ENCODE results near the gene CYP11A1.

Gene CYP11A1

DNA sequence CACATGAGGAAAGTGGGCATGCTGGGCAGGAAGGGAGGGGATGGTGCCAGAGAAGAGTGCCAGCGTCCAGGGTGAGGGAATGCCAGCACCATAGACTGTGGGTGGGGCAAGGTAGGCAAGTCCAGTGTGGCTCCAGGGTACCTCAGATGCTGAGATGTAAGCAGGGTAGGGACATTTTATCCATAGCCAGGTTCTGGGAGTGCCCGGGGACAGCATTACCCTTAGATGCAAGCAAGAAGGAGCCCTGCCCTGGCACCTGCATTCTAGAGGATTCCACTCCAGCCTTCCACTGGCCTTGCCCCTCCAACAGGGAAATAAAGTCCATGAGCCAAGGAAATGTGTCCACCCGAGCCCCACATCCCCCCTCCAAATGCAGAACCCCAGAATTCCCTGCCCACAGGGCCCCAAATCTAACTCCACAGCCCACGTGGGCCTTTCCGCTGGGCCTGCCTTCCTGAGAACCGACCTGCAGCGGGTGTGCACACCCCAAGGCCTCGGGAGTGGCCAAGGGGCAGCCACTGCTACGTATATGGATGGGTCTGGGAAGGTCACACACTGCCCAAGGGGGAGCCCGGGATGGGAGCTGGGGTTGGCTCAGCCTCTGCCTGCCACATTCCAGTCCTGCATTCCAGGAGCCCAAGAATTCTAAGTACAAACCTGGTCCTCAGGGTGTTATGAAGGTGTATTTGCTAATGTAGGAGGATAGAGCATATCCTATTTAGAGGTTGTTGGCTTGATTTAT lies 20.3 kb upstream of the CYP11A1 start:
- DNase-seq (ENCODE audit: low read depth): no peak
- TF ChIP-seq, protein P1, sequence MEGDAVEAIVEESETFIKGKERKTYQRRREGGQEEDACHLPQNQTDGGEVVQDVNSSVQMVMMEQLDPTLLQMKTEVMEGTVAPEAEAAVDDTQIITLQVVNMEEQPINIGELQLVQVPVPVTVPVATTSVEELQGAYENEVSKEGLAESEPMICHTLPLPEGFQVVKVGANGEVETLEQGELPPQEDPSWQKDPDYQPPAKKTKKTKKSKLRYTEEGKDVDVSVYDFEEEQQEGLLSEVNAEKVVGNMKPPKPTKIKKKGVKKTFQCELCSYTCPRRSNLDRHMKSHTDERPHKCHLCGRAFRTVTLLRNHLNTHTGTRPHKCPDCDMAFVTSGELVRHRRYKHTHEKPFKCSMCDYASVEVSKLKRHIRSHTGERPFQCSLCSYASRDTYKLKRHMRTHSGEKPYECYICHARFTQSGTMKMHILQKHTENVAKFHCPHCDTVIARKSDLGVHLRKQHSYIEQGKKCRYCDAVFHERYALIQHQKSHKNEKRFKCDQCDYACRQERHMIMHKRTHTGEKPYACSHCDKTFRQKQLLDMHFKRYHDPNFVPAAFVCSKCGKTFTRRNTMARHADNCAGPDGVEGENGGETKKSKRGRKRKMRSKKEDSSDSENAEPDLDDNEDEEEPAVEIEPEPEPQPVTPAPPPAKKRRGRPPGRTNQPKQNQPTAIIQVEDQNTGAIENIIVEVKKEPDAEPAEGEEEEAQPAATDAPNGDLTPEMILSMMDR (conservative IDR thresholded peaks at IDR 0.05; ENCODE audit: low read depth, low read length): no peak
- no peak overlapping the region for H3K4me3 ChIP-seq (ENCODE audit: low read length)

DNA sequence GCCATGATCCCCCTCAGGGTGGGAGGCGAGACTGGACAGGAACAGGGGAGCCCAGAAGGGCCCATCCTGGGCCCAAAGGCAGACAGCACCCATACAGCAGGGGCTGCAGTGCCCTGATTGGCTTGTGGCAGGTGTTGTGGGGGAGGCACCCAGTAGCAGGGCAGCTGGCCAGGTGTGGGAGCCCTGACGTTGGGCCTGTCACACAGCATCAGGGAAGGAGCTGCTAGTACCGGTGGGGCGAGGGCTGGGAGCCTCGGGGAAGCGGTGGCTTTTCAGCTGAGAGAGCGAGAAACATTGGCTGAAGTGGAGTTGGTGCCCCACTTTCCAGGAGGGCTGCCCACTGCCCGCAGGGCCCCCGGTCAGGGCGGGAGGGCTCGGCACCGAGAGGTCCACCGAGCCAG lies 19.7 kb upstream of the CYP11A1 start:
- TF ChIP-seq, protein P1 (conservative IDR thresholded peaks at IDR 0.05; ENCODE audit: low read depth, low read length): no peak
- H3K4me3 ChIP-seq (ENCODE audit: low read length): no peak overlapping the region
- no peak for DNase-seq (ENCODE audit: low read depth)

DNA sequence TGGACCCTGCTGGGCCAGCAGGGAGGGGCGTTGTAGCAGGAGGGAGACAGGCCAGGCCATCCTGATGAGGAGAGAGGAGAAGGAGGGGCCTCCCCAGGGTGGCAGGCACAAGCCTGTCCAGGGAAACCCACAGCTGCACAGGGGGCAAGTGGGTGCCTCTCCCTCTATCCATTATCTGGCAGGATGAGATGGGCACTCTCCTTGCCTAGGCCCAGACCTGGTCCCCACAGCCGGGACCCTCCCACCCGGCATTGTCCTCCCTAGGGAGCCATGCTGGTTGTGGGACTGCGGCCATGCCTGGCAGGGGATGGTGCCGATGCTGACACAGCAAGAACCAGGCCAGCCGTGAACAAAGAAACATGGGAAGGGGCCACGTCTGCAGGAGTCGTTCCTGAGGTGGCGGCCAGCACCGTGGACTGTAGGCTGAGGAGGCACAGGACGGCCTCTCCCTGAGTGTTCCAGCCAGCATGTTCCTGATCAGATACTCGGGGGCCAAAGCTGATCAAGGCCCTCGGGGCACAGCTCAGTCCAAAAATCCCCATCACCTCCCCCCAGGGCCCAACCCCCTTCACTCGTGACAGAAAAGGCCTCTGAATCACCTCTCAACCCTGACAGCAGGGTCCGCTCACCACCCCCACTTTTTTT lies 19.2 kb upstream of the CYP11A1 start:
- DNase-seq (ENCODE audit: low read depth): no peak
- no peak overlapping the region for H3K4me3 ChIP-seq (ENCODE audit: low read length)
- TF ChIP-seq, protein P1 (conservative IDR thresholded peaks at IDR 0.05; ENCODE audit: low read depth, low read length): no peak

DNA sequence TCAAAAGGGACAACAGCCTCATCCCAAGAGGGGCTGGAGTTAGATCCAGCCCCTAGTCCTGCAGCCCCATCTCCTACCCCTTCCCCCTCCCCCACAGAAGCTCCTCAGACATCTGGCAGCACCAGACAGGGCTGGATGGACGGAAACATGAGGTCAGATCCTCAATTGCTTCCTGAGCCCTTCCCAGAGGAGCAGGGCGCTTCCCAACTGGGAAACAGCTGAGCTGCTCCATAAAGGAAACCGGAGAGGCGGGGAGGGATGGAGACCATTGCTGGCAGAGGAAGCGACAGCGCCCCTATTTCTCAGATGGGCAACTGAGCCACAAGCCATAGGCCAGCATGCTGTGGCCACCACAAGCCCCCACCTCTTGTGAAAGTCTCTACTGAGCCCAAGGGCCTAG lies 18.3 kb upstream of the CYP11A1 start:
- TF ChIP-seq, protein P1 (conservative IDR thresholded peaks at IDR 0.05; ENCODE audit: low read depth, low read length): no peak
- DNase-seq (ENCODE audit: low read depth): no peak
- no peak overlapping the region for H3K4me3 ChIP-seq (ENCODE audit: low read length)

DNA sequence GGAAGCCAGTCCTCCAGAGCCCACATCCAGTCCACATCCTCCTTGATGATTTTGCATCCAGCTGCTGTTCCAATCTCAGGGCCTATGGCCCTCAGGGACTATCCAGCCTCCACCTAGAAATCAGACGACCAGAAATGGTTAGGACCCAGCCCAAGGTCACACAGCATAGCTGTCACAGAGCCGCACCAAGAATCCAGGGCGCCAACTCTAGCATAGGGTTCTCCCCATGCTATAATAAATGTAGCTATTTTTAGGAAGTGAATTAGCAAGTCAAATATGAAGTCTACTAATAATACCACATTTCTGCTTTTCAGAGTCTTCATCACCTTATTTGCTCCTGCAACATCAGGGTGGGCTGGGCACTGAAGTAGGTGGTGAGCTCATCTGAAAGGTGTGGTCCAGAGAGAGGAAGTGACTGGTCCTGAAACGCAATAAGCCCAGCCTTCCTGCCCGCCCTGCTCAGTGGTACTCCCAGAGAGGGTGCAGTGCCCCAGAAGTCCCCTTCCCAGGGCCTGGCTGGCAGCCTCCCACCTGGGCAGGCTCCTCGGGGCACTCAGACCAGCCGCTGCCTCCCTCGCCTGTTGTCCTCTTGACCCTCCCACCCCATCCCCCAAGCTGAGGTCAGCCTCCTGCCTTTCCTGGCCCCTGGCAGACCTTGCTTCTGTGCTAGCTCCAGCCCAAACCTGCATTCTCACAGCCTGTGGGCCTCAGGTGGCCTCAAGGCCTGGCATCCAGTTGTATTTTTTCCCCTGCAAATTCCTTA lies 17.6 kb upstream of the CYP11A1 start:
- DNase-seq (ENCODE audit: low read depth): no peak
- TF ChIP-seq, protein P1 (conservative IDR thresholded peaks at IDR 0.05; ENCODE audit: low read depth, low read length): no peak
- no peak overlapping the region for H3K4me3 ChIP-seq (ENCODE audit: low read length)

DNA sequence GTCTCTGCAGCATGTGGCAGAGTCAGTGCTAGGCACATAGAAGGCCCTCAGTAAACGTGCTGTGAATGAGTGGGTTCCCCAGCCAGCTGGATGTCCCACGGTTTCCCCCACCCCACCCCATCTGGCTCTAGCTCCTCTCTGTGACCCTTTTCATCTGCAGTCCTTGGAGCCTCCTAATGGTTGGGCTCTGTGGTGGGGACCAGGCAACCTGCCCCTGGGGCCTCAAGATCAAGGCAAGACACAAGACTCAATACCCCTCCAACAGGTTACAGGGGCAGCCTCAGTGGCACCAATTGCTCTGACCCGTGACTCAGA lies 17.1 kb upstream of the CYP11A1 start:
- TF ChIP-seq, protein P1 (conservative IDR thresholded peaks at IDR 0.05; ENCODE audit: low read depth, low read length): no peak
- H3K4me3 ChIP-seq (ENCODE audit: low read length): no peak overlapping the region
- DNase-seq (ENCODE audit: low read depth): no peak
